SK-MEL-5 (cell line): ENCODE results near the gene PLP1. TPM values are rescaled to one million over a fixed set of nuclear protein-coding genes. Genes with fewer than 3 reads are reported as not detected.
"Not testable (repeated sequence)": the region's sequence is repeated elsewhere in the genome, so short reads cannot be mapped to it uniquely, and the experiment has no call there.

Experiments used
- DNase-seq: peaks from one replicate; pipeline ENCODE4 v3.0.0-alpha.2; 2016; ENCODE audit warnings: low read depth, low spot score
- in situ Hi-C: cut with HindIII; loops from 2 replicates; pipeline ENCODE4 v1.10.0; 2016; ENCODE audit warnings: low sequenced_read_pairs, high pct_unique_total_duplicates, low pct_unique_long_range_greater_than_20kb
- total RNA-seq: library from RNA; depleted of rRNA; stranded (reverse); fragments of >200 nt; shearing (Covaris generic); gene quantifications from 2 replicates; pipeline ENCODE4 v1.2.3, GENCODE V29; 2014; rRNA removed

The PLP1 gene
- total RNA-seq, 1 experiment from 2014 or later, result 547 TPM

GRCh38 chrX:103811858-103812257 lies 35.2 kb downstream of the PLP1 start:
- in situ Hi-C loops, result no loop called here
- DNase-seq, result no peak

- DNase-seq, in situ Hi-C loops: not testable (repeated sequence)
Observed at GRCh38 chrX:103817101-103817500, 40.5 kb downstream of the PLP1 start.

GRCh38 chrX:103817502-103817901 lies 40.9 kb downstream of the PLP1 start:
- in situ Hi-C loops, result no loop called here
- DNase-seq, result peak; percentile 71

- DNase-seq, result no peak
Observed at GRCh38 chrX:103818842-103819619, 42.4 kb downstream of the PLP1 start.

GRCh38 chrX:103820802-103821201 lies 44.2 kb downstream of the PLP1 start:
- DNase-seq, in situ Hi-C loops: not testable (repeated sequence)

More at GRCh38 chrX:103818842-103819619, 42.4 kb downstream of the PLP1 start:
- in situ Hi-C loops, result no loop called here

GRCh38 chrX:103823591-103823990 lies 47.0 kb downstream of the PLP1 start:
- in situ Hi-C loops, result no loop called here
- DNase-seq, result no peak

GRCh38 chrX:103825881-103826280 lies 49.2 kb downstream of the PLP1 start:
- DNase-seq, result no peak
- in situ Hi-C loops, result no loop called here

- DNase-seq, result no peak
- in situ Hi-C loops, result no loop called here
Observed at GRCh38 chrX:103828529-103828928, 51.9 kb downstream of the PLP1 start.

- in situ Hi-C loops, result no loop called here
- no peak for DNase-seq
Observed at GRCh38 chrX:103830848-103831247, 54.2 kb downstream of the PLP1 start.

- in situ Hi-C loops, result no loop called here
- peak; percentile 52 for DNase-seq
Observed at GRCh38 chrX:103831342-103831802, 54.7 kb downstream of the PLP1 start.

- in situ Hi-C loops, result no loop called here
- DNase-seq, result peak; percentile 22
Observed at GRCh38 chrX:103831803-103832544, 55.3 kb downstream of the PLP1 start, which contains the start of gene RAB9B. RAB9B (minus strand) TSS chrX:103832257; CDS start chrX:103825784, 6,473 bp downstream.

GRCh38 chrX:103839404-103839803 lies 62.8 kb downstream of the PLP1 start:
- DNase-seq, result no peak
- in situ Hi-C loops, result no loop called here

Other genes starting within 250 kb of the PLP1 start
- gene TCEAL4, start 191.3 kb upstream of the PLP1 start, total RNA-seq, result 79.6 and 83.2 TPM in 2 replicates
- gene TCEAL3, start 168.9 kb upstream of the PLP1 start, total RNA-seq, result 4.4 and 5.6 TPM in 2 replicates
- 23.2 and 28.6 TPM in 2 replicates for gene TCEAL1, start 147.9 kb upstream of the PLP1 start, total RNA-seq
- 469 and 495 TPM in 2 replicates for gene MORF4L2, start 90.1 kb upstream of the PLP1 start, total RNA-seq
- gene TMEM31, start 65.9 kb upstream of the PLP1 start, total RNA-seq, result not detected in 2 replicates
- 1.1 and 1.4 TPM in 2 replicates for gene RAB9B, start 55.4 kb downstream of the PLP1 start, total RNA-seq
- 5.3 and 5.5 TPM in 2 replicates for gene TMSB15B, start 185.8 kb downstream of the PLP1 start, total RNA-seq
- not detected in 2 replicates for gene H2BW1, start 236.9 kb downstream of the PLP1 start, total RNA-seq